K562 (cell line): ENCODE results near the gene SLC25A42. TPM values are rescaled to one million over a fixed set of nuclear protein-coding genes. Genes with fewer than 3 reads are reported as not detected.

Experiments
- ARID2 ChIP-seq: fragments of 450-650 bp; IDR thresholded peaks from 2 replicates; pipeline ENCODE4 v1.6.1; 2017; ENCODE audit warnings: antibody characterized with exemption, mild to moderate bottlenecking
- ATF7 ChIP-seq: fragments of 450-650 bp; IDR thresholded peaks from 2 replicates; pipeline ENCODE4 v1.7.1; 2014; ENCODE audit warnings: mild to moderate bottlenecking, moderate library complexity
- BCL6 ChIP-seq: fragments of 250-450 bp; sonication (Bioruptor Pico); IDR thresholded peaks from 2 replicates; pipeline ENCODE4 v1.4.0; 2020
- BDP1 ChIP-seq: IDR thresholded peaks from 3 replicates; pipeline ENCODE4 v1.6.1; 2011; ENCODE audit not compliant: insufficient read length, insufficient read depth
- CBX8 ChIP-seq: fragments of 200-600 bp; sonication (generic); IDR thresholded peaks from 2 replicates; pipeline ENCODE4 v1.6.1; 2012; ENCODE audit warnings: borderline replicate concordance, mixed run types, low read depth, mild to moderate bottlenecking, moderate library complexity, mixed read lengths, low read length, control low read depth, inconsistent platforms; ENCODE audit not compliant: poor library complexity, severe bottlenecking; ENCODE audit errors: extremely low read depth
- CREB3L1 ChIP-seq: fragments of 450-650 bp; IDR thresholded peaks from 2 replicates; pipeline ENCODE4 v1.6.1; 2014; ENCODE audit warnings: low read depth, mild to moderate bottlenecking, moderate library complexity, borderline replicate concordance
- CTBP1 ChIP-seq: fragments of 450-650 bp; IDR thresholded peaks from 2 replicates; pipeline ENCODE4 v1.6.1; 2016; ENCODE audit warnings: borderline replicate concordance
- CTCF ChIP-seq, 3 experiments: IDR thresholded peaks in 2 of 3; conservative IDR thresholded peaks in 1 of 3; 2 replicates each; pipeline ENCODE4 v1.5.1; 2011 to 2012; ENCODE audit warnings: low read length in 3 of 3, mild to moderate bottlenecking in 3 of 3, control low read depth in 2 of 3, improper control_type of control experiment in 1 of 3, inconsistent platforms in 1 of 3, low read depth in 1 of 3, mixed read lengths in 1 of 3, moderate library complexity in 1 of 3; ENCODE audit not compliant: insufficient read depth in 2 of 3
- FUS ChIP-seq: fragments of 200-400 bp; formaldehyde crosslinking; optimal IDR thresholded peaks from 2 replicates; pipeline ENCODE3; 2017; ENCODE audit warnings: low read depth, low read length
- HDAC1 ChIP-seq, 2 experiments: fragments of 450-650 bp; IDR thresholded peaks; 2 replicates each; pipeline ENCODE4 v1.6.1; 2016 to 2017; ENCODE audit warnings: inconsistent platforms in 1 of 2, mild to moderate bottlenecking in 1 of 2, moderate library complexity in 1 of 2
- HNRNPK ChIP-seq: fragments of 200-400 bp; formaldehyde crosslinking; IDR thresholded peaks from one replicate; pipeline ENCODE4 v1.6.1; 2018; ENCODE audit warnings: mild to moderate bottlenecking, low read depth, low read length; ENCODE audit not compliant: poor library complexity, severe bottlenecking
- JUN ChIP-seq, 2 experiments: sonication (generic) in 1 of 2; formaldehyde crosslinking in 1 of 2; IDR thresholded peaks; 2 replicates each; pipeline versions ENCODE4 v1.6.1 to v1.8.0; 2012 to 2022; ENCODE audit warnings: borderline replicate concordance in 2 of 2, mild to moderate bottlenecking in 2 of 2, improper control_type of control experiment in 1 of 2, low read depth in 1 of 2, low read length in 1 of 2, missing genetic modification reagents in 1 of 2
- MAZ ChIP-seq, 2 experiments: fragments of 450-650 bp in 1 of 2; sonication (generic) in 1 of 2; formaldehyde crosslinking; IDR thresholded peaks in 1 of 2; conservative IDR thresholded peaks in 1 of 2; 2 replicates each; pipeline versions ENCODE4 v1.4.0 to v1.5.0; 2020; ENCODE audit warnings: mild to moderate bottlenecking in 1 of 2, missing genetic modification reagents in 1 of 2
- NFXL1 ChIP-seq: fragments of 450-650 bp; formaldehyde crosslinking; IDR thresholded peaks from 2 replicates; pipeline ENCODE4 v1.4.0; 2021; ENCODE audit warnings: mild to moderate bottlenecking
- PHF8 ChIP-seq: fragments of 200-600 bp; sonication (generic); IDR thresholded peaks from 2 replicates; pipeline ENCODE4 v1.6.1; 2012; ENCODE audit warnings: mixed run types, mild to moderate bottlenecking, inconsistent platforms, low read length, moderate library complexity, borderline replicate concordance
- RB1 ChIP-seq: fragments of 450-650 bp; IDR thresholded peaks from 2 replicates; pipeline ENCODE4 v1.6.1; 2017; ENCODE audit warnings: low read depth, mild to moderate bottlenecking
- SIN3B ChIP-seq: fragments of 450-650 bp; IDR thresholded peaks from 2 replicates; pipeline ENCODE4 v1.6.1; 2017; ENCODE audit warnings: low read depth, mild to moderate bottlenecking, moderate library complexity
- SMC3 ChIP-seq: conservative IDR thresholded peaks from 2 replicates; pipeline ENCODE4 v1.6.1; 2011; ENCODE audit warnings: low read depth, low read length, improper control_type of control experiment; ENCODE audit not compliant: insufficient read depth
- ZBTB8A ChIP-seq: fragments of 450-650 bp; IDR thresholded peaks from 2 replicates; pipeline ENCODE4 v1.6.1; 2018; ENCODE audit warnings: mild to moderate bottlenecking, moderate library complexity; ENCODE audit not compliant: partially characterized antibody
- ZNF324 ChIP-seq: fragments of 250-450 bp; sonication (Bioruptor Pico); IDR thresholded peaks from 2 replicates; pipeline ENCODE4 v1.4.0; 2020; ENCODE audit warnings: mild to moderate bottlenecking
- ZNF445 ChIP-seq: fragments of 250-450 bp; sonication (Bioruptor Pico); IDR thresholded peaks from 2 replicates; pipeline ENCODE4 v1.4.0; 2020; ENCODE audit warnings: low read depth, mild to moderate bottlenecking, moderate library complexity
- ZNF77 ChIP-seq: fragments of 250-450 bp; sonication (Bioruptor Pico); IDR thresholded peaks from 2 replicates; pipeline ENCODE4 v1.5.0; 2020
- polyA plus RNA-seq, 8 experiments: library from polyadenylated mRNA; depleted of rRNA in 4 of 8; stranded (reverse) in 5 of 8; unstranded in 3 of 8; fragments of >200 nt; fragmentation: Nextera tagmentation in 2 of 8; fragmentation: Illumina TruSeq in 1 of 8; extraction: Ambion mirVana in 2 of 8; extraction: Trizol in 1 of 8; gene quantifications; 2 replicates each; pipeline versions ENCODE4 v1.2.1 to v1.2.3, GENCODE V29; 2011 to 2014; ENCODE audit warnings: inconsistent platforms in 1 of 8, missing spikeins in 1 of 8
- total RNA-seq, 7 experiments: library from RNA; depleted of rRNA in 6 of 7; stranded (reverse); fragments of >200 nt in 6 of 7; fragmentation: Illumina TruSeq in 2 of 7; extraction: Trizol in 2 of 7; gene quantifications; 2 replicates each; pipeline versions ENCODE4 v1.2.1 to v1.2.3, GENCODE V29; 2011 to 2021; ENCODE audit warnings: low replicate concordance in 1 of 7
- TF ChIP-seq, protein P1 (sequence below): fragments of 200-800 bp; sonication (Bioruptor generic); IDR thresholded peaks from 2 replicates; pipeline ENCODE4 v1.6.1; 2017; ENCODE audit warnings: missing genetic modification characterization, missing compliant biosample characterization

SLC25A42 gene
- total and polyA plus RNA-seq, 9 of the 15 experiments (the other 6 are each of a cell fraction or from before 2014, with no cell fraction given) = 0.59 to 32.2 (median 14.1) TPM

GRCh38 chr19:19053508-19054314 lies 10.1 kb upstream of the SLC25A42 start (continued):
- TF ChIP-seq PHF8 (no peak), ZNF445 (CRISPR knock-in tag) (no peak), CBX8 (no peak), RB1 (peak; percentile 67), ZNF77 (CRISPR knock-in tag) (no peak), CREB3L1 (no peak), ZBTB8A (no peak), NFXL1 (CRISPR knock-in tag) (no peak), BCL6 (CRISPR knock-in tag) (no peak), BDP1 (no peak), HDAC1 (IDR thresholded peaks at IDR 0.05) (no peak), ARID2 (peak; percentile 89), CTCF (IDR thresholded peaks at IDR 0.05 in 2 of 3, conservative IDR thresholded peaks at IDR 0.05 in 1 of 3; ENCODE audit: insufficient read depth in 2 of 3, low read depth in 1 of 3, low read length in 3 of 3) (peak; percentile 84 to 93 (median 88)), CTBP1 (peak; percentile 16; the same call in 1 of the 2 replicates), SIN3B (no peak), ATF7 (no peak), JUN (IDR thresholded peaks at IDR 0.05; ENCODE audit: borderline replicate concordance, low read depth, low read length) (no peak), JUN (CRISPR knock-in tag; IDR thresholded peaks at IDR 0.05; ENCODE audit: borderline replicate concordance) (no peak), FUS (no peak), SMC3 (peak; percentile 90), ZNF324 (no peak; the same call in 1 of the 2 replicates), MAZ (CRISPR knock-in tag; conservative IDR thresholded peaks at IDR 0.05 in 1 of 2, IDR thresholded peaks at IDR 0.05 in 1 of 2) (0 out of 4 replicates have a peak, but pooled peaks of 1 of the 2 experiments have one; percentile 19), HNRNPK (no peak)
- TF ChIP-seq, protein P1, sequence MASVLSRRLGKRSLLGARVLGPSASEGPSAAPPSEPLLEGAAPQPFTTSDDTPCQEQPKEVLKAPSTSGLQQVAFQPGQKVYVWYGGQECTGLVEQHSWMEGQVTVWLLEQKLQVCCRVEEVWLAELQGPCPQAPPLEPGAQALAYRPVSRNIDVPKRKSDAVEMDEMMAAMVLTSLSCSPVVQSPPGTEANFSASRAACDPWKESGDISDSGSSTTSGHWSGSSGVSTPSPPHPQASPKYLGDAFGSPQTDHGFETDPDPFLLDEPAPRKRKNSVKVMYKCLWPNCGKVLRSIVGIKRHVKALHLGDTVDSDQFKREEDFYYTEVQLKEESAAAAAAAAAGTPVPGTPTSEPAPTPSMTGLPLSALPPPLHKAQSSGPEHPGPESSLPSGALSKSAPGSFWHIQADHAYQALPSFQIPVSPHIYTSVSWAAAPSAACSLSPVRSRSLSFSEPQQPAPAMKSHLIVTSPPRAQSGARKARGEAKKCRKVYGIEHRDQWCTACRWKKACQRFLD (CRISPR knock-in tag) = no peak
